ENCODE data around the gene SCCPDH.
"Not testable (repeated sequence)": the region's sequence is repeated elsewhere in the genome, so short reads cannot be mapped to it uniquely, and the experiment has no call there.

Gene SCCPDH

GRCh38 chr1:246728311-246728710 lies 4.1 kb downstream of the SCCPDH start:
- H3K9me2 ChIP-seq (replicated peaks; ENCODE audit: insufficient read depth, low read length), result no peaks in the 10 kb centered on the region
- no peaks in the 10 kb centered on the region for H3F3A ChIP-seq (ENCODE audit: insufficient read depth, low read length)
- DNase-seq, result no peak
- no peak overlapping the region for H2AFZ ChIP-seq (ENCODE audit: low read length)
- no peaks in the 10 kb centered on the region for H4K20me1 ChIP-seq (ENCODE audit: insufficient read depth, low read length)
- H3K36me3 ChIP-seq (replicated peaks; ENCODE audit: insufficient read depth, low read length), result no peaks in the 10 kb centered on the region
- no peaks in the 10 kb centered on the region for H3K9me3 ChIP-seq (replicated peaks; ENCODE audit: insufficient read depth, low read length)
- H3K27ac ChIP-seq (ENCODE audit: low read length), result no peak overlapping the region
- no peak for TF ChIP-seq EZH2 (optimal IDR thresholded peaks at IDR 0.05; ENCODE audit: low read depth, low read length)
- no peak for TF ChIP-seq CTCF (IDR thresholded peaks at IDR 0.05; ENCODE audit: low read length)
- TF ChIP-seq EZH2phosphoT487 (IDR thresholded peaks at IDR 0.05; ENCODE audit: low read length), result no peak
- no peak overlapping the region for H3K4me2 ChIP-seq (ENCODE audit: low read depth, low read length)
- H3K9ac ChIP-seq (ENCODE audit: low read length), result no peak overlapping the region
- H3K4me1 ChIP-seq (ENCODE audit: low read length), result no peaks in the 10 kb centered on the region
- H3K79me2 ChIP-seq (ENCODE audit: low read length), result no peaks in the 10 kb centered on the region
- no peaks in the 10 kb centered on the region for H3K27me3 ChIP-seq (replicated peaks; ENCODE audit: insufficient read depth, low read length)
- no peak overlapping the region for H3K4me3 ChIP-seq (ENCODE audit: low read length)

- H3K27ac ChIP-seq (ENCODE audit: low read length); H3K9me3 ChIP-seq (replicated peaks; ENCODE audit: insufficient read depth, low read length); H3K79me2 ChIP-seq (ENCODE audit: low read length); H2AFZ ChIP-seq (ENCODE audit: low read length); H4K20me1 ChIP-seq (ENCODE audit: insufficient read depth, low read length); DNase-seq; H3K4me2 ChIP-seq (ENCODE audit: low read depth, low read length); H3K27me3 ChIP-seq (replicated peaks; ENCODE audit: insufficient read depth, low read length); H3K36me3 ChIP-seq (replicated peaks; ENCODE audit: insufficient read depth, low read length); H3K4me3 ChIP-seq (ENCODE audit: low read length); H3K9me2 ChIP-seq (replicated peaks; ENCODE audit: insufficient read depth, low read length); H3K9ac ChIP-seq (ENCODE audit: low read length); H3K4me1 ChIP-seq (ENCODE audit: low read length); H3F3A ChIP-seq (ENCODE audit: insufficient read depth, low read length): not testable (repeated sequence)
These were observed 4.8 kb downstream of the SCCPDH start for GRCh38 chr1:246729040-246729439.

GRCh38 chr1:246730839-246731238 lies 6.6 kb downstream of the SCCPDH start:
- H3K4me3 ChIP-seq (ENCODE audit: low read length), result no peak overlapping the region
- H3K27me3 ChIP-seq (replicated peaks; ENCODE audit: insufficient read depth, low read length), result no peaks in the 10 kb centered on the region
- H4K20me1 ChIP-seq (ENCODE audit: insufficient read depth, low read length), result no peaks in the 10 kb centered on the region
- no peaks in the 10 kb centered on the region for H3F3A ChIP-seq (ENCODE audit: insufficient read depth, low read length)
- TF ChIP-seq EZH2phosphoT487 (IDR thresholded peaks at IDR 0.05; ENCODE audit: low read length), result no peak
- no peak for TF ChIP-seq EZH2 (optimal IDR thresholded peaks at IDR 0.05; ENCODE audit: low read depth, low read length)
- TF ChIP-seq CTCF (IDR thresholded peaks at IDR 0.05; ENCODE audit: low read length), result no peak
- H3K4me1 ChIP-seq (ENCODE audit: low read length), result no peaks in the 10 kb centered on the region
- H2AFZ ChIP-seq (ENCODE audit: low read length), result no peak overlapping the region
- no peaks in the 10 kb centered on the region for H3K36me3 ChIP-seq (replicated peaks; ENCODE audit: insufficient read depth, low read length)
- DNase-seq, result no peak
- H3K79me2 ChIP-seq (ENCODE audit: low read length), result no peaks in the 10 kb centered on the region
- no peak overlapping the region for H3K9ac ChIP-seq (ENCODE audit: low read length)
- H3K4me2 ChIP-seq (ENCODE audit: low read depth, low read length), result no peak overlapping the region
- no peaks in the 10 kb centered on the region for H3K9me2 ChIP-seq (replicated peaks; ENCODE audit: insufficient read depth, low read length)
- H3K27ac ChIP-seq (ENCODE audit: low read length), result no peak overlapping the region
- H3K9me3 ChIP-seq (replicated peaks; ENCODE audit: insufficient read depth, low read length), result no peaks in the 10 kb centered on the region

GRCh38 chr1:246731873-246732272 lies 7.7 kb downstream of the SCCPDH start:
- H3K9ac ChIP-seq (ENCODE audit: low read length); H3K9me3 ChIP-seq (replicated peaks; ENCODE audit: insufficient read depth, low read length); H3K9me2 ChIP-seq (replicated peaks; ENCODE audit: insufficient read depth, low read length); H4K20me1 ChIP-seq (ENCODE audit: insufficient read depth, low read length); H2AFZ ChIP-seq (ENCODE audit: low read length); H3F3A ChIP-seq (ENCODE audit: insufficient read depth, low read length); H3K27me3 ChIP-seq (replicated peaks; ENCODE audit: insufficient read depth, low read length); H3K4me1 ChIP-seq (ENCODE audit: low read length); H3K4me2 ChIP-seq (ENCODE audit: low read depth, low read length); H3K79me2 ChIP-seq (ENCODE audit: low read length); H3K27ac ChIP-seq (ENCODE audit: low read length); H3K4me3 ChIP-seq (ENCODE audit: low read length); DNase-seq; H3K36me3 ChIP-seq (replicated peaks; ENCODE audit: insufficient read depth, low read length): not testable (repeated sequence)

Data from MM.1S (cell line).